WTC11 (cell line): ENCODE measurements around the gene ADGRL3.

Source experiments
- IRF2 ChIP-seq: sonication (generic); formaldehyde crosslinking; IDR thresholded peaks from 2 replicates; pipeline ENCODE4 v1.8.0; 2022; ENCODE audit warnings: low read depth, missing genetic modification reagents, borderline replicate concordance
- NFYB ChIP-seq: sonication (generic); formaldehyde crosslinking; conservative IDR thresholded peaks from 2 replicates; pipeline ENCODE4 v1.8.0; 2022; ENCODE audit warnings: low read depth, missing genetic modification reagents
- SP1 ChIP-seq: sonication (generic); formaldehyde crosslinking; conservative IDR thresholded peaks from 2 replicates; pipeline ENCODE4 v1.8.1; 2022; ENCODE audit warnings: missing genetic modification reagents
- TCF7 ChIP-seq: sonication (generic); formaldehyde crosslinking; IDR thresholded peaks from 2 replicates; pipeline ENCODE4 v1.8.0; 2022; ENCODE audit warnings: mild to moderate bottlenecking, low read depth, missing genetic modification reagents, moderate library complexity
- TF ChIP-seq, protein P1 (sequence below): sonication (generic); formaldehyde crosslinking; IDR thresholded peaks from 2 replicates; pipeline ENCODE4 v1.8.1; 2023; ENCODE audit warnings: mild to moderate bottlenecking, missing genetic modification reagents, moderate library complexity
- TF ChIP-seq, protein P2 (sequence below): fragments of 200-600 bp; IDR thresholded peaks from 2 replicates; pipeline ENCODE4 v1.8.0; 2022; ENCODE audit warnings: antibody characterized with exemption
- TF ChIP-seq, protein P3 (sequence below): fragments of 250-450 bp; sonication (Bioruptor Pico); conservative IDR thresholded peaks from 2 replicates; pipeline ENCODE4 v1.9.0; 2021; ENCODE audit warnings: mild to moderate bottlenecking
- TF ChIP-seq, protein P4 (sequence below): sonication (generic); formaldehyde crosslinking; conservative IDR thresholded peaks from 2 replicates; pipeline ENCODE4 v1.8.1; 2022; ENCODE audit warnings: mild to moderate bottlenecking, missing genetic modification reagents
- TF ChIP-seq, protein P5 (sequence below): sonication (generic); formaldehyde crosslinking; conservative IDR thresholded peaks from 2 replicates; pipeline ENCODE4 v1.8.1; 2023; ENCODE audit warnings: mild to moderate bottlenecking, low read depth, missing genetic modification reagents, moderate library complexity
- TF ChIP-seq, protein P6 (sequence below): sonication (generic); formaldehyde crosslinking; IDR thresholded peaks from 2 replicates; pipeline ENCODE4 v1.8.1; 2022; ENCODE audit warnings: mild to moderate bottlenecking, moderate library complexity, missing genetic modification reagents

DNA sequence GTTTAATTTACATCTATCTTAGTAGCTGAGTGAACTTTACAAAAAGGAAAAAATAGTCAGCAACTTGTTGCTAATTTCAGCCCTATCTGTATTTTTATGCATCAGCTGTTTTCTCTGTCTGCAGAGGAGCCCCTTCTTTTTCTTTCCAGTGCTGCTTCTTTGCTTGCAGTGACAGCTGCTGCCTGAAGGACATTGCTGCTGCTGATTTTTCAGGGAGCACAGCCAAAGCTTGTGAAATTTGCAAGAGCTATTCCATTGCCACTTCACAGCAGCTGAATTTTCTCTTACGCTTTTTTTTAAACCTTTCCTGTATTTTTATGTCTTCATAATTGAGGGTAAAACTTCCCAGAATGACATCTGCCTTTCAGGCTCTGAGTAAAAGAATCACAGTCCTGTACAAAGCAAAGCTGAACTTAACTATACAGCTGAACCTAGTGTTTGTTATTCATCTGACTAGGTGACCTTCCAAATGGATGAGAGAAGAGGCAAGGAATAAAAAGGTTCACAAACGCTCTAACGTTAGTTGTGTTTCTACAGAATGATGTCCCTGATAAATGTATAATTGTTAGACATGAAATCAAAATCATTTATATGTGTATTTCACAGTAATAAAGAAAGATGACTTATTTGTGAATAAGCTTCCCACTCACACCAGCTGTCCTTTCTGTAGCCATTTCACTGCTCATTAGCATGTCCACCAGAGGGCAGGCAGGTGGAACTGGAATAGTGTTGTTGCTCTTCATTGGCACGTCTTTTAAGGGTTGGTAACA, 541.4 kb downstream of the ADGRL3 start:
- TF ChIP-seq, protein P1, sequence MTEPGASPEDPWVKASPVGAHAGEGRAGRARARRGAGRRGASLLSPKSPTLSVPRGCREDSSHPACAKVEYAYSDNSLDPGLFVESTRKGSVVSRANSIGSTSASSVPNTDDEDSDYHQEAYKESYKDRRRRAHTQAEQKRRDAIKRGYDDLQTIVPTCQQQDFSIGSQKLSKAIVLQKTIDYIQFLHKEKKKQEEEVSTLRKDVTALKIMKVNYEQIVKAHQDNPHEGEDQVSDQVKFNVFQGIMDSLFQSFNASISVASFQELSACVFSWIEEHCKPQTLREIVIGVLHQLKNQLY (CRISPR knock-in tag) = no peak
- TF ChIP-seq, protein P2, sequence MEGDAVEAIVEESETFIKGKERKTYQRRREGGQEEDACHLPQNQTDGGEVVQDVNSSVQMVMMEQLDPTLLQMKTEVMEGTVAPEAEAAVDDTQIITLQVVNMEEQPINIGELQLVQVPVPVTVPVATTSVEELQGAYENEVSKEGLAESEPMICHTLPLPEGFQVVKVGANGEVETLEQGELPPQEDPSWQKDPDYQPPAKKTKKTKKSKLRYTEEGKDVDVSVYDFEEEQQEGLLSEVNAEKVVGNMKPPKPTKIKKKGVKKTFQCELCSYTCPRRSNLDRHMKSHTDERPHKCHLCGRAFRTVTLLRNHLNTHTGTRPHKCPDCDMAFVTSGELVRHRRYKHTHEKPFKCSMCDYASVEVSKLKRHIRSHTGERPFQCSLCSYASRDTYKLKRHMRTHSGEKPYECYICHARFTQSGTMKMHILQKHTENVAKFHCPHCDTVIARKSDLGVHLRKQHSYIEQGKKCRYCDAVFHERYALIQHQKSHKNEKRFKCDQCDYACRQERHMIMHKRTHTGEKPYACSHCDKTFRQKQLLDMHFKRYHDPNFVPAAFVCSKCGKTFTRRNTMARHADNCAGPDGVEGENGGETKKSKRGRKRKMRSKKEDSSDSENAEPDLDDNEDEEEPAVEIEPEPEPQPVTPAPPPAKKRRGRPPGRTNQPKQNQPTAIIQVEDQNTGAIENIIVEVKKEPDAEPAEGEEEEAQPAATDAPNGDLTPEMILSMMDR = no peak
- TF ChIP-seq TCF7 (CRISPR knock-in tag) (no peak), NFYB (CRISPR knock-in tag) (no peak), IRF2 (CRISPR knock-in tag) (no peak), SP1 (CRISPR knock-in tag) (no peak)
- TF ChIP-seq, protein P3, sequence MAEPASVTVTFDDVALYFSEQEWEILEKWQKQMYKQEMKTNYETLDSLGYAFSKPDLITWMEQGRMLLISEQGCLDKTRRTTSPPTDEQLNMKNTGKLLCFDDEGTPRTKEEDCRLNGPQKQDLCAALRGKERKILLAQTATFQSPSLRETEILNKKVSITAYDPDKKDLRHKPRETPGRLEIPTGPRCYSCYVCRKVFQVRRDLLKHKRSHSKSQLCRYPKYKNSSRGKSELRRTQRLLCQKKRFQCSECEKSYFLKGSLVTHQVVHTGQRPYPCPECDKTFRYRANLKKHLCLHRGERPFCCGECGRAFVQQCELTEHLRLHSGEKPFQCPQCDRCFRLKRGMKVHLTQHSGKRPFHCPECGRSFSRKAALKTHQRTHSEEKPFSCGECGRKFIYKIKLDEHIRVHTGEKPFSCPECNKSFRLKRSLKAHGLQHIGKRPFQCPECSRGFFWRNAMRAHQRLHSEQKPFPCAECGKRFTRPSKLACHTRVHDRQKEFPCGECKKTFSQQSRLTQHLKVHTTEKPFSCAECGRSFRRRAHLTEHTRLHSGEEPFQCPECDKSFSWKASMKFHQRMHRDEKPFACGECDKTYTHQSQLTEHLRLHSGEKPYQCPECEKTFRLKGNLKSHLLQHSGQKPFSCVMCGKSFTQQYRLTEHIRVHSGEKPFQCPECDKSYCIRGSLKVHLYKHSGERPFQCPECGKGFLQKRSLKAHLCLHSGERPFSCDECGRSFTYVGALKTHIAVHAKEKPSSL (CRISPR knock-in tag) = no peak
- TF ChIP-seq, protein P4, sequence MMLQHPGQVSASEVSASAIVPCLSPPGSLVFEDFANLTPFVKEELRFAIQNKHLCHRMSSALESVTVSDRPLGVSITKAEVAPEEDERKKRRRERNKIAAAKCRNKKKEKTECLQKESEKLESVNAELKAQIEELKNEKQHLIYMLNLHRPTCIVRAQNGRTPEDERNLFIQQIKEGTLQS (CRISPR knock-in tag) = no peak
- TF ChIP-seq, protein P5, sequence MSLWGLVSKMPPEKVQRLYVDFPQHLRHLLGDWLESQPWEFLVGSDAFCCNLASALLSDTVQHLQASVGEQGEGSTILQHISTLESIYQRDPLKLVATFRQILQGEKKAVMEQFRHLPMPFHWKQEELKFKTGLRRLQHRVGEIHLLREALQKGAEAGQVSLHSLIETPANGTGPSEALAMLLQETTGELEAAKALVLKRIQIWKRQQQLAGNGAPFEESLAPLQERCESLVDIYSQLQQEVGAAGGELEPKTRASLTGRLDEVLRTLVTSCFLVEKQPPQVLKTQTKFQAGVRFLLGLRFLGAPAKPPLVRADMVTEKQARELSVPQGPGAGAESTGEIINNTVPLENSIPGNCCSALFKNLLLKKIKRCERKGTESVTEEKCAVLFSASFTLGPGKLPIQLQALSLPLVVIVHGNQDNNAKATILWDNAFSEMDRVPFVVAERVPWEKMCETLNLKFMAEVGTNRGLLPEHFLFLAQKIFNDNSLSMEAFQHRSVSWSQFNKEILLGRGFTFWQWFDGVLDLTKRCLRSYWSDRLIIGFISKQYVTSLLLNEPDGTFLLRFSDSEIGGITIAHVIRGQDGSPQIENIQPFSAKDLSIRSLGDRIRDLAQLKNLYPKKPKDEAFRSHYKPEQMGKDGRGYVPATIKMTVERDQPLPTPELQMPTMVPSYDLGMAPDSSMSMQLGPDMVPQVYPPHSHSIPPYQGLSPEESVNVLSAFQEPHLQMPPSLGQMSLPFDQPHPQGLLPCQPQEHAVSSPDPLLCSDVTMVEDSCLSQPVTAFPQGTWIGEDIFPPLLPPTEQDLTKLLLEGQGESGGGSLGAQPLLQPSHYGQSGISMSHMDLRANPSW = no peak
- TF ChIP-seq, protein P6, sequence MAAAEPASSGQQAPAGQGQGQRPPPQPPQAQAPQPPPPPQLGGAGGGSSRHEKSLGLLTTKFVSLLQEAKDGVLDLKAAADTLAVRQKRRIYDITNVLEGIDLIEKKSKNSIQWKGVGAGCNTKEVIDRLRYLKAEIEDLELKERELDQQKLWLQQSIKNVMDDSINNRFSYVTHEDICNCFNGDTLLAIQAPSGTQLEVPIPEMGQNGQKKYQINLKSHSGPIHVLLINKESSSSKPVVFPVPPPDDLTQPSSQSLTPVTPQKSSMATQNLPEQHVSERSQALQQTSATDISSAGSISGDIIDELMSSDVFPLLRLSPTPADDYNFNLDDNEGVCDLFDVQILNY = no peak
